Lung (tissue), 12 donors: ENCODE results near the gene NUP210. TPM values are rescaled to one million over a fixed set of nuclear protein-coding genes. Genes with fewer than 3 reads are reported as not detected.

Source experiments
- ATAC-seq: fragments of 200-7000 bp; cut with Tn5 transposase; one replicate; pipeline ENCODE4 v1.9.1; 2020; ENCODE audit warnings: moderate number of reproducible peaks; ENCODE audit not compliant: insufficient read depth, low FRiP score
- DNase-seq, 3 donors: peaks; one replicate each; pipeline ENCODE4 v3.0.0-alpha.2; 2013 to 2017
- H3K27ac ChIP-seq, 2 donors: one replicate each; pipeline ENCODE4 v1.5.1; 2013; ENCODE audit warnings: mild to moderate bottlenecking in 2 of 2, moderate library complexity in 2 of 2, control low read depth in 1 of 2, inconsistent platforms in 1 of 2, low read depth in 1 of 2, low read length in 1 of 2
- H3K27me3 ChIP-seq, 3 donors: one replicate each; pipeline ENCODE4 v1.5.1; 2013; ENCODE audit warnings: low read length in 2 of 3; ENCODE audit not compliant: control insufficient read depth in 3 of 3, insufficient read depth in 3 of 3
- H3K36me3 ChIP-seq, 4 donors: one replicate each; pipeline ENCODE4 v1.5.1; 2013; ENCODE audit warnings: low read length in 4 of 4, mild to moderate bottlenecking in 1 of 4, moderate library complexity in 1 of 4; ENCODE audit not compliant: control insufficient read depth in 4 of 4, insufficient read depth in 4 of 4
- H3K4me1 ChIP-seq, 5 donors: one replicate each; pipeline ENCODE4 v1.5.1; 2013; ENCODE audit warnings: low read length in 5 of 5, mild to moderate bottlenecking in 2 of 5, moderate library complexity in 1 of 5; ENCODE audit not compliant: control insufficient read depth in 5 of 5, insufficient read depth in 5 of 5
- H3K4me3 ChIP-seq: one replicate; pipeline ENCODE4 v1.5.1; 2013; ENCODE audit warnings: mild to moderate bottlenecking, control low read depth, moderate library complexity
- H3K9ac ChIP-seq, 2 donors: one replicate each; pipeline ENCODE4 v1.5.1; 2013; ENCODE audit warnings: low read length in 2 of 2, control low read depth in 1 of 2; ENCODE audit not compliant: insufficient read depth in 1 of 2
- H3K9me3 ChIP-seq, 4 donors: one replicate each; pipeline ENCODE4 v1.5.1; 2013; ENCODE audit warnings: low read length in 3 of 4, mild to moderate bottlenecking in 1 of 4, moderate library complexity in 1 of 4; ENCODE audit not compliant: control insufficient read depth in 4 of 4, insufficient read depth in 3 of 4
- WGBS, 2 donors: extraction: QIAGEN DNeasy Blood & Tissue Kit; methylation state at CpG; one replicate each; pipeline ENCODE4 v1.1.7; 2013; 5-methylcytosine and 5-hydroxymethylcytosine counted together
- polyA plus RNA-seq, 2 donors: library from polyadenylated mRNA; stranded (reverse); fragments of 200-250 nt; gene quantifications; one replicate each; pipeline ENCODE4 v1.2.1, GENCODE V29; 2013
- total RNA-seq, 2 donors: library from RNA; depleted of rRNA in 1 of 2; stranded (reverse); fragments of >200 nt in 1 of 2; gene quantifications; one replicate each; pipeline ENCODE4 v1.2.1, GENCODE V29; 2014 to 2021
- TF ChIP-seq, protein P1 (sequence below): IDR thresholded peaks from 2 replicates; pipeline ENCODE4 v1.5.1; 2012; ENCODE audit warnings: mild to moderate bottlenecking; ENCODE audit errors: control extremely low read depth, extremely low read depth
- donor health status: control.
- donor health status: control.
- donor health status: Bipolar disorder and iron deficiency.
- donor health status: healthy.
- donor health status: DM: yes; HTN: yes; CAD: no.

The NUP210 gene
- total and polyA plus RNA-seq, 4 donors, result 5.4 to 20.4 (median 10.5) TPM

DNA sequence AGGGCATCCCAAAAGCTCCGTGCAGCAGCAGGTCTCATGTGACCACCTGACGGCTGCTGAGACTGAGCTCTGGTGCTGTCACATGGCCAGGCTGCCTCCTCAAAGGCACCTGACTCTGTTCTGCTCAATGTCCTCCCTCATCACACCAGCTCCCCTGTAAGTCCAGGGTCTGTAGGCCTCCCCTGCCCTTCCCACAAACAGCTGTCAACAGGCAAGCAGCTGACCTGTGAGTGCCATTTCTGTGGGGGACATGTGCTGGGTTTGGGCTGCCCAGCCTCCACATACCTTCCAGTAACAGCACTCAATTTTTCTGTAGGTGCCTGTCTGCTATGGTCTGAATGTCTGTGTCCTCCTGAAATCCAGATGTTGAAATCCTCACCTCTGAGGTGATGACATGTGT is 11.2 kb downstream of the NUP210 start:
- no peak for ATAC-seq
- 93 to 95% methylated on average over 2 of the region's 2 CpGs for WGBS, 2 donors
- TF ChIP-seq, protein P1, sequence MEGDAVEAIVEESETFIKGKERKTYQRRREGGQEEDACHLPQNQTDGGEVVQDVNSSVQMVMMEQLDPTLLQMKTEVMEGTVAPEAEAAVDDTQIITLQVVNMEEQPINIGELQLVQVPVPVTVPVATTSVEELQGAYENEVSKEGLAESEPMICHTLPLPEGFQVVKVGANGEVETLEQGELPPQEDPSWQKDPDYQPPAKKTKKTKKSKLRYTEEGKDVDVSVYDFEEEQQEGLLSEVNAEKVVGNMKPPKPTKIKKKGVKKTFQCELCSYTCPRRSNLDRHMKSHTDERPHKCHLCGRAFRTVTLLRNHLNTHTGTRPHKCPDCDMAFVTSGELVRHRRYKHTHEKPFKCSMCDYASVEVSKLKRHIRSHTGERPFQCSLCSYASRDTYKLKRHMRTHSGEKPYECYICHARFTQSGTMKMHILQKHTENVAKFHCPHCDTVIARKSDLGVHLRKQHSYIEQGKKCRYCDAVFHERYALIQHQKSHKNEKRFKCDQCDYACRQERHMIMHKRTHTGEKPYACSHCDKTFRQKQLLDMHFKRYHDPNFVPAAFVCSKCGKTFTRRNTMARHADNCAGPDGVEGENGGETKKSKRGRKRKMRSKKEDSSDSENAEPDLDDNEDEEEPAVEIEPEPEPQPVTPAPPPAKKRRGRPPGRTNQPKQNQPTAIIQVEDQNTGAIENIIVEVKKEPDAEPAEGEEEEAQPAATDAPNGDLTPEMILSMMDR, result no peak
- Histone ChIP-seq H3K4me3 (no peak overlapping the region), H3K9me3 (peaks cover 0 to 11% (median 0%) of the 10 kb centered on the region in 4 donors), H3K27ac (no peak overlapping the region), H3K4me1 (no peaks in the 10 kb centered on the region), H3K36me3 (peaks cover 0 to 2% (median 0%) of the 10 kb centered on the region in 4 donors), H3K27me3 (no peaks in the 10 kb centered on the region), H3K9ac (no peak overlapping the region)
- DNase-seq, result no peak

DNA sequence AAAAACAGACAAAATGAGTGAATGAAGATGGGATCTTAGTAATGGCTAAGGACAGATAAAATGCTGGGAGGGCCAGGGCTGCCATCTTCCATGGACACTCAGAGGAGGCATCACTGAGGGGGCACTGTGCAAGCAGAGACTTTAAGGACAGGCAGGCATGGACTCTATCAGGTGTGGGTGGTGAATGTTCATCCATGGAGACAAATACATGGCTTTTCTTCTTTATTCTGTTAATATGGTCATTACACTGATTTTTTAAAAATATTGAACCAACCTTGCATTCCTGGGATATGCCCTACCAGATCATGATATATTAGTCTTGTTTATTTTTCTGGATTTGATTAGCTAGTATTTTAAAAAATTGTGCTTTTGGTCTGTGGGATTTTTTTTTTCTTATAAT is 12.2 kb downstream of the NUP210 start:
- no peak for ATAC-seq
- TF ChIP-seq, protein P1, result no peak

DNA sequence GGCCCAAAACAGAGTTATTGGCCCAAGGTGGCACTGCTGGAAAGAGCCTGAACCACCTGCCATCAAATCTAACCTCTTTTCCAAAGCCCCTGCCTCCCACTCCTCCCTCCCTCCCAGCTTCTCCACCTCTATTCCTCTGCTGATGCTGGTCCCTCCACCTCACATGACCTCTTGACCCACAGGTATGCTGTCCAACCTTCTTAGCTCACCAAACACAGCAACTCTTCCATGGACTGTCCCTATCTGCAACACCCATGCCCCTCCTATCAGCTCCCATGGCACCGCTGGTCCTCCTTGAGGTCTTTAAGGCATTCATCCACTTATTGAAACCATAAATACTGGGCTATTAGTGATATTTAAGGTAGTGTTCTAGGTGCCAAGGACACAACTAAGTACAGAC is 12.6 kb downstream of the NUP210 start:
- 94 to 95% methylated on average over 1 of the region's 1 CpG for WGBS, 2 donors
- ATAC-seq (no peak), DNase-seq (no peak)
- no peak overlapping the region for H3K27ac ChIP-seq
- H3K36me3 ChIP-seq, result peaks cover 0 to 4% (median 0%) of the 10 kb centered on the region in 4 donors
- H3K9ac ChIP-seq, result no peak overlapping the region
- no peaks in the 10 kb centered on the region for H3K27me3 ChIP-seq
- H3K4me3 ChIP-seq, result no peak overlapping the region
- peaks cover 0 to 18% (median 0%) of the 10 kb centered on the region in 4 donors for H3K9me3 ChIP-seq
- no peaks in the 10 kb centered on the region for H3K4me1 ChIP-seq
- TF ChIP-seq, protein P1, result no peak

More for the DNA sequence above, 12.2 kb downstream of the NUP210 start:
- Histone ChIP-seq H3K9me3 (peaks cover 0 to 16% (median 0%) of the 10 kb centered on the region in 4 donors), H3K27ac (no peak overlapping the region), H3K9ac (no peak overlapping the region), H3K36me3 (peaks cover 0 to 4% (median 0%) of the 10 kb centered on the region in 4 donors), H3K4me1 (no peaks in the 10 kb centered on the region), H3K27me3 (no peaks in the 10 kb centered on the region), H3K4me3 (no peak overlapping the region)
- no peak for DNase-seq

DNA sequence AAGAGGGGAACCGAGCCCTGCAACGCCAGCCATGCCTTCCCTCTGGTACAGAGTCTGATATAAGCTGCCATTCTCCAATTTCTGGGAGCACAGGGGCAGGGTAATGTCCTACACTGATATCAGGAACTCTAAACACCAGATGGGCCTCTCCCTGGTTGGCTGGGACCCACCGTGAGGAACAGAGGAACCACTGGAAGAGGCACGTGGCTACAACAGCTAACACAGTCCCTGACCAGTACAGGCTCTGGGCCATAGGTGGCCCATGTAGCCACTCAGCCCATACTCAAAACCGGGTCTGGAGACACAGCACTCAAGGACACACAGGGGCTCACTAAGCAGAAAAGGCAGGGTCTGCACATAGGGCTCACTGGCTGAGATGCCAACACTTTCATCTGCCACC is 13.9 kb downstream of the NUP210 start:
- no peak overlapping the region for H3K4me3 ChIP-seq
- peaks cover 0 to 4% (median 0%) of the 10 kb centered on the region in 4 donors for H3K36me3 ChIP-seq
- no peaks in the 10 kb centered on the region for H3K4me1 ChIP-seq
- ATAC-seq, result no peak
- H3K9ac ChIP-seq, result no peak overlapping the region
- H3K27ac ChIP-seq, result no peak overlapping the region
- H3K27me3 ChIP-seq, result no peaks in the 10 kb centered on the region
- no peak for DNase-seq
- WGBS, 2 donors, result 62 to 79% methylated on average over 5 of the region's 5 CpGs
- H3K9me3 ChIP-seq, result peaks cover 0 to 18% (median 0%) of the 10 kb centered on the region in 4 donors
- TF ChIP-seq, protein P1, result no peak
